Activated T-cell treated with anti-CD3 and anti-CD28 coated beads, Interleukin-2, amount 50 U/mL, for 72 hours (primary cell): ENCODE data around the gene CRYGN. TPM values are rescaled to one million over a fixed set of nuclear protein-coding genes. Genes with fewer than 3 reads are reported as not detected.
A peak's percentile ranks its signal among the peaks of the same experiment; 100 is the strongest.

Experiments
- ATAC-seq, 2 donors: fragments of 150-1000 bp; cut with Tn5 transposase; replicated peaks in 1 of 2; 2 replicates each; pipeline ENCODE4 v1.10.0; 2021; ENCODE audit warnings: moderate library complexity in 2 of 2, mild to moderate bottlenecking in 1 of 2
- DNase-seq, 2 donors: peaks; one replicate each; pipeline ENCODE4 v3.0.0; 2021 to 2022; ENCODE audit warnings: mixed read lengths in 1 of 2
- H3K27ac Mint-ChIP-seq: one replicate; pipeline ENCODE4 v1.8.0; 2022; ENCODE audit warnings: mild to moderate bottlenecking, moderate library complexity, mixed read lengths
- H3K27me3 Mint-ChIP-seq: one replicate; pipeline ENCODE4 v1.8.0; 2022; ENCODE audit warnings: low read depth, mixed read lengths
- H3K36me3 Mint-ChIP-seq, 2 donors: one replicate each; pipeline ENCODE4 v1.8.0; 2022; ENCODE audit warnings: mixed read lengths in 2 of 2, mild to moderate bottlenecking in 1 of 2; ENCODE audit not compliant: insufficient read depth in 2 of 2
- H3K4me1 Mint-ChIP-seq: one replicate; pipeline ENCODE4 v1.8.0; 2022; ENCODE audit warnings: low read depth, mixed read lengths
- H3K4me3 Mint-ChIP-seq, 2 donors: one replicate each; pipeline ENCODE4 v1.8.0; 2022; ENCODE audit warnings: mild to moderate bottlenecking in 2 of 2, mixed read lengths in 2 of 2, moderate library complexity in 2 of 2
- H3K9me3 Mint-ChIP-seq, 2 donors: one replicate each; pipeline ENCODE4 v1.8.0; 2022; ENCODE audit warnings: mixed read lengths in 2 of 2
- total RNA-seq, 2 donors: library from RNA; stranded (reverse); gene quantifications; one replicate each; pipeline ENCODE4 v1.2.3, GENCODE V29; 2022

Gene CRYGN
- total RNA-seq, 2 donors from 2014 or later, result 0.35 to 0.53 TPM

DNA sequence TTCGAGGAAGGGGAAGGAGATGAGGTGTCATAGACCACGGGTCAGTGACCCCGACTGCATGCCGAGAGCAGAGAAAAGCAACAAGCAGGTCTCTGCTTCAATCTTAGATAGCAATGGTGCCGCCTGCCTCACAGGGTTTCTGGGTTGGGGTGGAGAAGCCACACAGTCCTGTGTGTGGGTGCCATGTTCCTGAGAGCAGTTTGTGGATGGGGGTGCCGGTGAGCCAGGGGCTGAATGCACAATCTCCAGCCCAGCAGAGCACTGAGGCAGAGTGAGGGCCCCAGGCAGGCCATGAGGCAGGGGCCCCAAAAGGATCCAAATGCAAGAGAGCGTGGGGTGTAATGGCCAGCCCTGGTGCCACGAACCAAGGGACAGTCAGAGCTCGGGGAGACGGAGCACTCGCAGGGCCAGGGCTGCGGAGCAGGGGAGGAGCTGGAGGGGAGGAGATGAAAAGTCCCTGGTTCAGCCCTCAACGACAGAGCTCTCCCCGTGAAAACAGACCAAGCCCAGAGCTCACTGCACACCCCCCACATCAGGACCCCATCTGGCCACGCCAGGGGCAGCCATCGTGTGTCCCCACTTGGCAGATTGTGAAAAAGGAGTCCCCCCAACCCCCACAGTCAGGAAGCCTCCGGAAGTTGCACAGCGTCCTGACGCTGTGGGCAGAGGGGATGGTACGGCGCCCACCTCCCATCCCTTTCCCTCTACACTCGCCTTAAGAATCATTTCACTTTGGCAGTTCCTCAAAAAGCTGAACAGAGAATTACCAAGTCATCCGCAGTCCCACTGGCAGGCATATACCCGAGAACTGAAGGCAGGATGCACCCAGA is 50.0 kb downstream of the CRYGN start:
- no peak overlapping the region for H3K4me3 Mint-ChIP-seq
- no peaks in the 10 kb centered on the region for H3K27me3 Mint-ChIP-seq
- H3K27ac Mint-ChIP-seq, result no peak overlapping the region
- DNase-seq (no peak), ATAC-seq (no peak)
- no peaks in the 10 kb centered on the region for H3K9me3 Mint-ChIP-seq
- no peaks in the 10 kb centered on the region for H3K4me1 Mint-ChIP-seq
- no peaks in the 10 kb centered on the region for H3K36me3 Mint-ChIP-seq

DNA sequence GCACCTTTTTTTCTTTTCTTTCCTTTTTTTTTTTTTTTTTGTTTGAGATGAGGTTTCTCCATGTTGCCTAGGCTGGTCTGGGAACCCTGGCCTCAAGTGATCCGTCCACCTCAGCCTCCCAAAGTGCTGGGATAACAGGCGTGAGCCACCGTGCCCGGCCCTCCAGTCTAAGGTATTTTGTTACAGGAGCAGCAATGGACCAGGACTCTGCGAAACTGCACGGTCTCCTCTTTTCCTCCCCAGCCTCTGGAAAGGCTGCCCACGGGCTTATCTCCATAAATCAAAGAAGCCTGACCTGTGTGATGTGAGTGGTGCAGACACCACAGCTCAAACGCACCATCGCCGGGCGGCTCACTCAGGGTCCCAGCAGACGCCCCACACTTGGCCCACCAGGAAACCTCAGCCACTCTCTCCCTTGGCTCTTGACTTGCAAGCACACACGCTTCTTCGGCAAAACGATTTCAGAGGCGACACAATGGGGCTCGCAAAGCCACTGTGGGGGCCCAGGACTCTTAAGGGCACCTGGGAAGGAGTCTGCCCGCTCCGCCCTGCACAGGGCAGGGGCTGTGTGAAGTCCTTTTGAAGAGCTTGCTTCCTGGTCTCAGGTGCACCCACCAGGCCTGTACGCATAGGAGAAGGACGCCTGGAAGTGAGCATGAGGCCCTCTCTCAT is 50.7 kb downstream of the CRYGN start:
- Mint-ChIP-seq H3K27ac (no peak overlapping the region), H3K36me3 (no peaks in the 10 kb centered on the region), H3K27me3 (peaks cover 6% of the 10 kb centered on the region), H3K4me1 (no peaks in the 10 kb centered on the region), H3K4me3 (no peak overlapping the region), H3K9me3 (no peaks in the 10 kb centered on the region)
- DNase-seq (no peak), ATAC-seq (no peak)

DNA sequence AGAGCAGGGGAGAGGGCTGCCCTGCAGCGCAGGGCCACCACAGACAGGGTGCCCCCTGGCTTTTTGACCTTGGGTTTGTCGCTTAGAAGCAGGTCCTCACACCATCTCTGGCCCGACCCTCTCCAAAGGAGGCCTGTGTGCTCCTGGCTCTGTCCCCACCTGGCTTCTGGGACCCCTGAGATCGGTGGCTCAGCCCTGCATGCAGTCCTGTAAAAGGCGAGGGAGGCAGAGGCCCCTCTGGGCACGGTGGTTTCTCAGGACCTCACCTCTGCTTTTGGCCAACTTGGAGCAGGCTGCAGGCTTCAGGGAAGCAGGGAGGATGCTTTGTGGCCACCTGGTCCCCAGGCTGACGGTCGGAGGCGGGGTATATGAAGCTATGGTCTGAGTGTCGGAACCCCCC is 51.5 kb downstream of the CRYGN start:
- DNase-seq (no peak), ATAC-seq (no peak)
- Mint-ChIP-seq H3K9me3 (no peaks in the 10 kb centered on the region), H3K27ac (no peak overlapping the region), H3K4me1 (no peaks in the 10 kb centered on the region), H3K27me3 (peaks cover 14% of the 10 kb centered on the region), H3K36me3 (no peaks in the 10 kb centered on the region), H3K4me3 (no peak overlapping the region)

DNA sequence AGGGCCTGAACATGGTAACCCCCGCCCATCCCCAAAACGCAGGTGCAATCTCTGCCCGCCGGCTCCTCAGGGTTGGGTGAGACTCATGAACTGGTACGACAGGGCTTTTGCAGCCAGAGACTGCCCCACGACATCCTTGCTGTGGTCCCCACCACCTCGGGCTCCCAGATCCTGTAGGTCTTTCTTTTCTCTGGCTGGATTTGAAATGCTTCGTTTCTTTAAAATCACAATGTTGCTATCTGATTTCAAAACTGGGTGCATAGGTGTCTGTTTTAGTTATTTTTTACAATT is 52.0 kb downstream of the CRYGN start:
- Mint-ChIP-seq H3K4me1 (no peaks in the 10 kb centered on the region), H3K27me3 (peaks cover 15% of the 10 kb centered on the region)
- DNase-seq, result no peak

DNA sequence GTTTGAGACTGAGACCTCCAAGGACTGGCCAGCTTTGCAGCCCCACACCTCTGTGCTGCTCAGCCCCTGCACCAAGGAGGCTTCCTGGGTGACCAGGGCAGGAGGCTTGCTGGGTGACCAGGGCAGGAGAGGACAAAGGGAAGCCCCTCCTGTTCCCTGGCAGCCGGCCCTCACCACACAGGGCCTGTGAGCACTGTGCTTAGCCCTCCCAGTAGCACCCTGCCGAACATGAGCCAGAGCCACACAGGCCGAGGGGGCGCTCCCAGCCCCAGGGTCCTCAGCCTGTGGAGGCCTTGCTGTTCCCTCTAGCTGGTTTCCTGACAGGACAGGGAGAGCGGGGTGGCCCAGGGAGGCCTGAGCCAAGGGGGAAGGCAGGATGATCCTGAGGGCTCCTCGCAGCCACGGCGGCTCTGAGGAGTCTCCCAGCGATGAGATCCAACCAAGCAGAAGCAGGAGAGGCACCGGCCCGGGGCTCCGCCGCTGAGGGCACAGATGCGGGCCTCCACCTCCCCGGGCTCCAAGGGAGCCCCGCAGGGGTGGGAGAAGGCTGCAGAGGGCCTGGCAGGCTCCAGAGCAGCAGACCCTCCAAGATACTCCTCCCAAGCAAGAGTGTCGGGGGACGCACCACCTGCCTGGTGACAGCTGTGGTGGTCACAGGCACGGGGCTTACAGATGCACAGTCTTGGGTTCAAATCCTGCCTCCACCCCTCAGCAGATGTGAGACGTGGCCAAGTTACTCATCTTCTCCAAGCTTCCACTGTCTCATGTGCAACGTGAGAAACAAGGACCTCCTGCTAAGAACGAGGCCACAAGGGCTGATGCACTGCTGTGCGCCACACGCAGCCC is 52.6 kb downstream of the CRYGN start:
- Mint-ChIP-seq H3K27me3 (peaks cover 20% of the 10 kb centered on the region), H3K4me1 (no peaks in the 10 kb centered on the region), H3K9me3 (no peaks in the 10 kb centered on the region), H3K27ac (no peak overlapping the region), H3K4me3 (no peak overlapping the region), H3K36me3 (no peaks in the 10 kb centered on the region)
- no peak for ATAC-seq
- no peak for DNase-seq

More for the DNA sequence above, 52.0 kb downstream of the CRYGN start:
- ATAC-seq, result no peak
- Mint-ChIP-seq H3K9me3 (no peaks in the 10 kb centered on the region), H3K27ac (no peak overlapping the region), H3K36me3 (no peaks in the 10 kb centered on the region), H3K4me3 (no peak overlapping the region)

DNA sequence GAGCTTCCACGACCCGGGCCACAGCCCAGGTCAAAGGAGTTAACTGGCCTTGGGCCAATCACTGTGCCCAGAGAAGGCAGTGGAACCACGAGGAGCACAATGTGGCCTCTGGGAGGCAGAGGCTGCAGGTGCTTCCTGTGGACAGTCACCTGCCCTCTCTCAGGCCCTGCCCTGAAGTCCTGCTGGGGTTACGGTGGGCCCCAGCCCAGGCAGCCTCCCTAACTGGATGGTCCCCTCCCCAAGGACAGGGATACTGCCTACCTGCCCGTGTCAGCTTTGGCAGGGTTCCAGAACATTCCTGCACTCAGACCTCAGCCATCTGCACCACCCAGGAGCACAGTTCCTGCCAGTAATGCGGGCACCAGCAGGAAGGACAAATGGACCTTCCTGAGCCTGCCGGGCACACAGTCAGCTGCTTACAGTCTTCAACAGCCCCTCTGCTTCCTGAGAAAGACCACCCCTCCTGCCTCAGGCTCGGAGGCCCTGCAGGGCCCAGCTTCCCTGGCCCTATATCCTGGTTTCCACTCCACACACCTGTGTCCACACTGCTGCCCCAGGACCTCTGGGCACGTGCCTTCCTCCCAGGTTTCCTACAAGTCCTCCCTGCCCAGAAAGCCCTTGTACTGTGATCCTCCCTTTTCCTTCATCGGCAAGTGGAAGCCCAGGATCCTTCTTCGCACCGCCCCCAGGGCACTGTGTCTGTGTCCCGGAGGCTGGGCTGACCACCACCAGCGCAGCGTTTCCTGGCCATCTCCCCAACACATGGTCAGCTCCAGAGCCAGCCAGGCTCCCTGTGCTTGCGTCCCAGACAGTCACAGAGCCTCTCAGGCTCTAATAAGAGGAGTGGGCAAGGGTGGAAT is 53.4 kb downstream of the CRYGN start:
- ATAC-seq, result no peak
- H3K27ac Mint-ChIP-seq, result no peak overlapping the region
- H3K9me3 Mint-ChIP-seq, result no peaks in the 10 kb centered on the region
- H3K4me1 Mint-ChIP-seq, result no peaks in the 10 kb centered on the region
- DNase-seq, result no peak
- H3K4me3 Mint-ChIP-seq, result no peak overlapping the region
- H3K27me3 Mint-ChIP-seq, result peaks cover 25% of the 10 kb centered on the region
- no peaks in the 10 kb centered on the region for H3K36me3 Mint-ChIP-seq

DNA sequence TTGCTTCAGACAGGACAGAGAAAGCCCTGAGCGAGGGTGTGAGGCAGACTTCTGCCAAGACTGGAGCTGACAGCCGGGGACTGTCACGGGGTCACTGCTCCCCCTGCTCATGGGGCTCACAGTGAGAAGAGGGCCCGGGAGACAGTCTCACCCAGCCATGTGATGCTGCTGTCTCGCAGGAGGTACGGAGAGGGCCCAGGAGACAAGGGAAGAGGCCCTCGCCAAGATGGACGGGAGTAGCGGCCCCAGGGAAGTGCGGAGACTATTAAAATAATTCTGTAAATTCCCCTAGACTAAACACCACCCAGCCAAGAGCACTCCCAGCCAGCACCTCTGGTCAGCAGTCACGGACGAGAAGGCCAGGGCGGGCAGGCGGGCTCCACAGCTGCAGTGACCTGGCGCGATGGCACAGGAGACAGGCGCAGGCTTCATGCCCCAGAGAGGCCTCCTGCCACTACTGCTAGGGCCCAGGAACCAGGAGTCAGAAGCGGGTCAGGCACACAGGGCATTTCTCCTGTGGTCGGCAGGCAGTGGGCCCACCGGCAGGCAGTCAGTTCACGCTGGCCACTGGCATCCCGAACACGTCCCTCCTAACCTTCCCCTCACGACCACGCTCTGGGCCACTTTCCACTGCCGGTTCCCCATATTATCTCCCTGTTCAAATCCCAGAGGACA is 54.2 kb downstream of the CRYGN start:
- ATAC-seq (no peak), DNase-seq (no peak)
- no peaks in the 10 kb centered on the region for H3K36me3 Mint-ChIP-seq
- H3K4me3 Mint-ChIP-seq, result no peak overlapping the region
- peaks cover 25% of the 10 kb centered on the region for H3K27me3 Mint-ChIP-seq
- H3K9me3 Mint-ChIP-seq, result no peaks in the 10 kb centered on the region
- H3K27ac Mint-ChIP-seq, result no peak overlapping the region
- no peaks in the 10 kb centered on the region for H3K4me1 Mint-ChIP-seq

DNA sequence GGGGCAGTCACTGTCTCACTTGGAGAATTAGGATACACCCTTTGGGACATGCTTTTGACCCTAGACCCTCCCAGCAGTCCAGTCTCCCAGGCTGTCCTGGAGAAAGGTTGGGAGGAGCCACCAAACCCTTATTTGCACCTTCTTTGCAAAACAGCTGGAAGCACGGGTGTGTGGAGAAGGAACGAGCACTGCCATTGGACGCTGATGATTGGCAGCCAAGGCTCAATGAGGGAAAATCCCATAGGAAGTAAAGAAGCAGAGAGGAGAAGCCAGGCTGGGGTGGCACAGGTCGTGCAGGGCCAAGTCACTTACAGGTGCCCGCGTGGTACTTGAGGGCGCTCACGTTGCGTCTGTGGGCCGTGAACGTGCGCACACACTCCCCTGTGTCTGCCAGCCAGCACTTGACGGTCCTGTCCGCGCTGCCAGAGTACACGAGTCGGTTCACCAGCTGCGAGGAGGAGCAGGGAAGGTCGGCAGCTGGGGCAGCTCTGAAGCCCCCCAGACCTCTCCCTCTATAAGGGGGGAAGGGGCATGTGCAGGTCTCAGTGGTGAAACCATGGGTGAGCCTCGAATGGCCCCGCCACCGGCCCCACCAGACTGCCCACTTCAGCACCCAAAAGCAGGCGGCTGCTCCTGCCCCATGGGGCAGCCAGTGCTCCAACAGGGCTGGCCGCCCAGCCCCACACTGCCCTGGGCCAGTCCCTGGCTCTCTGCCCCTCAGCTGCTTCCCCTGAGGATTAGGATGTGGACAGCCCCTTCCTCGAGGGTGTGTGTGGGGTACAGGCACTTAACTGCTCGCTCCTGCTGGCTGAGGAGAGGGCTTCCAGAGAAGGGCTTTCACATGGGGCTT is 54.9 kb downstream of the CRYGN start:
- Mint-ChIP-seq H3K4me3 (no peak overlapping the region), H3K27me3 (peaks cover 25% of the 10 kb centered on the region), H3K9me3 (no peaks in the 10 kb centered on the region), H3K27ac (no peak overlapping the region), H3K4me1 (no peaks in the 10 kb centered on the region), H3K36me3 (no peaks in the 10 kb centered on the region)
- no peak for ATAC-seq
- DNase-seq, result no peak

DNA sequence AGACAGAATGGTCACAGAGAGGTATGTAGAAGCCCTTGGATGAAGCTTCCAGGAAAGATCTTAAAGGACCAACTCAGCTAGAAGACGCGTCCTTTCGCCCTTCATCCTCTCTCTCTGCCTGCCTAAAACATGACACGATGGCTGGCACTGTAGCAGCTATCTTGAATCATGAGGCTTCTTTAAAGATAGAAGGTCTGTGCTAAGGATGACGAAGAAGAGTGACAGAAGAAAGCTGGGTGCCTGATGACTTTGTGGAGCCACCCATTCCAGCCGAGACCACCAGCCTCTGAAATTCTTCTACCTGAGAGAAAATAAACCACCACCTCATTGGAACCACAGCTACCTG is 55.6 kb downstream of the CRYGN start:
- Mint-ChIP-seq H3K27ac (no peak overlapping the region), H3K9me3 (no peaks in the 10 kb centered on the region), H3K36me3 (no peaks in the 10 kb centered on the region), H3K27me3 (peaks cover 25% of the 10 kb centered on the region), H3K4me3 (no peak overlapping the region), H3K4me1 (no peaks in the 10 kb centered on the region)
- no peak for ATAC-seq
- DNase-seq, result no peak

DNA sequence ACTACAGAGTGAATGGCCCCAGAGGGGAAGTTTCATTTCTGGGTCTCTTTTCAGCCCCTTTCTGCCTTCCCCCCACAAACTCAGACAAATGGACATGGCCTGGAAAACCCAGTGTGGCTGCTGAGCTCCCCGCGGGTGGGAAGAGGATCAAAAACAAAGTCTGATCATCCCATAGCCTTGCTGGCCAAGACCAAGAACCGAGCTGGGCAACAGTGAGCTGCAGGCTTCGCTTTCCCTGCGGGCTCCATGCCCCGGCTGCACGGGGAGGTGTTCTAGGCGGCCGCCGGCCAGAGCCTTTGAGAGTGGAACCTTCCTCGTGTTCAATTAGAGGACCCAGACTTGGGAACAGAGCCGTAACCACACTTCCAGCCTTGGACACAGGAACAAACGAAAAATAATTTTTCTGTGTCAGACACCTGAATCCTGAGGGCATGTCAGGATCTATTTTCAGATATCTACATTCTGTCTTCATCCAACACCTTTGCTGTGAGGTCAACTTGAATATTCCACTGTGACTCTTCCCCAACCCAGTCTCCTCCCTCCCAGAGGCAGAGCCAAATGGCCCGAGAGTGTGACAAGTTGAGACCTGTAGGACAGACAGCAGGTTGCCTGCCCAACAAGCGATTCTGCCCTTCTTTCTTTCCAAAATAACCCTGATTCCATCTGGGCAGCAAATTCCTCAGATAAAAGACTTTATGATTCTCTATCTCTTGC is 56.1 kb downstream of the CRYGN start:
- H3K27me3 Mint-ChIP-seq, result peaks cover 25% of the 10 kb centered on the region
- H3K9me3 Mint-ChIP-seq, result no peaks in the 10 kb centered on the region
- H3K4me1 Mint-ChIP-seq, result no peaks in the 10 kb centered on the region
- H3K36me3 Mint-ChIP-seq, result no peaks in the 10 kb centered on the region
- DNase-seq (no peak), ATAC-seq (no peak)
- no peak overlapping the region for H3K4me3 Mint-ChIP-seq
- H3K27ac Mint-ChIP-seq, result no peak overlapping the region

DNA sequence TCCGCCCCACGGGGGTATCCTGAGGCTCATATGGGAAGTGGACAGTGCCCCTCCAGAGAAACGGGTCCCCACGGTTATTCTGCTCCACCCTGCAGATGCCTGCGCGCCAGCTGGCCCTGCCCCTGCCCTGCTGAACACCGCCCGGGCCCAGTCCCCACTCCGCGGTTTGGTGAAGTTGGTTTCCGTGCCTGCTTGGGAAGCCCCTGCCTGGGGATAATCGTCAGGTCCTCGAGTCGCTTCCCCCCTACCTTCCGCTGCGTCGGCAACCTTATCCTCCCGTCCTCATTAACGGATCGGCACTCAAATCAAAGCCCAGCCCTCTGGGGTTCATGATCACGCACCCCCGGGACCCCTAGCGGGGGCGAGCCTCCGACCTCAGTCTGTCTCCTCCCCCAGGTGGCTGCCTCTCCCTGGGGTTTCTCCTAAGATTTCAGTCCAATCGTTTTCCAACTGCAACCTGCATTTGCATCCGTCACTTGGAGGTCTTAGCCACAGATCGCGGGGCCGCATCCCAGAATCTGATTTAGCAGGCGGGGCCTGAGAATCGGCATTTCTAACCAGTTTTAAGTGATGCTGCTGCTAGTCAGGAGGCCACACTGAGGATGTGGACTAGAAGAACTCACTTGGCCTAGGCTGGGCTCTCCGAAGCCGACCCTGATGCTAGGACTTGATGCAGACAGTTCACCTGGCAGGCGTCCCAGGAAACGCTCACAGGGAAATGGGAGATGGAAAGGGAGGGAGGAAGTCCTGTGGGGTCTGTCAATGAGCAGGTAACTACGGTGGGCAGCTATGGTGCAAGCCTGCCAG is 57.7 kb downstream of the CRYGN start:
- H3K4me1 Mint-ChIP-seq, result no peaks in the 10 kb centered on the region
- peaks cover 0 to 1% of the 10 kb centered on the region in 2 donors for H3K36me3 Mint-ChIP-seq
- H3K27ac Mint-ChIP-seq, result no peak overlapping the region
- DNase-seq (peak; percentile 24 to 29), ATAC-seq (peak; percentile 32 to 40)
- H3K9me3 Mint-ChIP-seq, result no peaks in the 10 kb centered on the region
- H3K4me3 Mint-ChIP-seq, result peak overlapping the region; percentile 80 to 85
- peaks cover 25% of the 10 kb centered on the region for H3K27me3 Mint-ChIP-seq
